Glomerular endothelial cell (primary cell): ENCODE measurements around the gene LBHD2. TPM values are rescaled to one million over a fixed set of nuclear protein-coding genes. Genes with fewer than 3 reads are reported as not detected.

Experiments used
- total RNA-seq: library from RNA; depleted of rRNA; stranded (reverse); fragments of >200 nt; gene quantifications from 2 replicates; pipeline ENCODE4 v1.2.3, GENCODE V29; 2015

LBHD2 gene
- total RNA-seq, 1 donor from 2014 or later: not detected

Other genes starting within 250 kb of the LBHD2 start
- gene AMN, start 161.5 kb upstream of the LBHD2 start, total RNA-seq: 0.05 and 0.23 TPM in 2 replicates
- gene CDC42BPB, start 26.7 kb upstream of the LBHD2 start, total RNA-seq: 130 and 191 TPM in 2 replicates
- not detected in 2 replicates for gene EXOC3L4, start 10.5 kb downstream of the LBHD2 start, total RNA-seq
- 59.6 and 136 TPM in 2 replicates for gene TNFAIP2, start 39.3 kb downstream of the LBHD2 start, total RNA-seq